ENCODE results near the gene C22orf31. TPM values are rescaled to one million over a fixed set of nuclear protein-coding genes. Genes with fewer than 3 reads are reported as not detected.

C22orf31 gene
- total and polyA plus RNA-seq, 2 experiments from 2014 or later: 0.36 TPM; not detected in 1

- TF ChIP-seq NANOG (IDR thresholded peaks at IDR 0.05; ENCODE audit: borderline replicate concordance) (no peak), POLR2AphosphoS5 (IDR thresholded peaks at IDR 0.05; ENCODE audit: low read depth) (no peak), CREB1 (CRISPR knock-in tag; IDR thresholded peaks at IDR 0.05; ENCODE audit: low read depth) (no peak), ZNF462 (CRISPR knock-in tag; IDR thresholded peaks at IDR 0.05) (no peak), ETS1 (IDR thresholded peaks at IDR 0.05) (no peak), STAT1 (IDR thresholded peaks at IDR 0.05; ENCODE audit: unreplicated experiment) (no peak)
These were observed 32.2 kb downstream of the C22orf31 start (continued) for GRCh38 chr22:29029202-29030000.

- Histone ChIP-seq H3K27me3 (ENCODE audit: insufficient read depth) (no peaks in the 10 kb centered on the region), H2AFZ (no peak overlapping the region), H3K4me2 (no peak overlapping the region), H3K36me3 (ENCODE audit: insufficient read depth) (no peaks in the 10 kb centered on the region), H3K27ac (ENCODE audit: low read depth) (no peak overlapping the region), H3K4me3 (no peak overlapping the region), H4K20me1 (replicated peaks; ENCODE audit: insufficient read depth) (no peaks in the 10 kb centered on the region; the same call in 1 of the 2 replicates), H3K4me1 (ENCODE audit: insufficient read depth) (peaks cover 43% of the 10 kb centered on the region), H3F3A (replicated peaks; ENCODE audit: low read depth) (peaks cover 5% of the 10 kb centered on the region; the same call in 1 of the 2 replicates), H3K9me2 (ENCODE audit: insufficient read depth) (no peaks in the 10 kb centered on the region), H3K79me2 (replicated peaks; ENCODE audit: insufficient read depth) (peaks cover 63% of the 10 kb centered on the region)
- Mint-ChIP-seq H3K27me3 (ENCODE audit: insufficient read depth, low read depth, poor library complexity) (peaks cover 3% of the 10 kb centered on the region), H3K9me3 (no peaks in the 10 kb centered on the region), H3K4me1 (peaks cover 54% of the 10 kb centered on the region), H3K36me3 (ENCODE audit: low read depth) (peaks cover 5% of the 10 kb centered on the region; the same call in 2 of the 3 replicates), H3K27ac (no peak overlapping the region), H3K4me3 (no peak overlapping the region)
- DNase-seq (ENCODE audit: low spot score): no peak
- no peak for ATAC-seq
- no peak for TF ChIP-seq ZNF114 (CRISPR knock-in tag; IDR thresholded peaks at IDR 0.05)
- TF ChIP-seq STAT1 (IDR thresholded peaks at IDR 0.05; ENCODE audit: unreplicated experiment): no peak
- no peak for TF ChIP-seq ZNF331 (CRISPR knock-in tag; IDR thresholded peaks at IDR 0.05; ENCODE audit: low read depth)
- TF ChIP-seq EZH2phosphoT487 (IDR thresholded peaks at IDR 0.05; ENCODE audit: unreplicated experiment): no peak
- no peak for TF ChIP-seq EZH2 (IDR thresholded peaks at IDR 0.05; ENCODE audit: low read depth, unreplicated experiment)
- no peak for TF ChIP-seq CREB1 (CRISPR knock-in tag; IDR thresholded peaks at IDR 0.05; ENCODE audit: low read depth)
- no peak for TF ChIP-seq ETS1 (IDR thresholded peaks at IDR 0.05)
- TF ChIP-seq POLR2AphosphoS5 (IDR thresholded peaks at IDR 0.05; ENCODE audit: low read depth): no peak
- no peak for TF ChIP-seq REST (IDR thresholded peaks at IDR 0.05; ENCODE audit: unreplicated experiment)
- TF ChIP-seq JUNB (IDR thresholded peaks at IDR 0.05; ENCODE audit: unreplicated experiment): no peak
These were observed 33.2 kb downstream of the C22orf31 start for GRCh38 chr22:29028468-29028867.
